H1 (cell line): ENCODE data around the gene EMC7. TPM values are rescaled to one million over a fixed set of nuclear protein-coding genes. Genes with fewer than 3 reads are reported as not detected.

Experiments
- BRCA1 ChIP-seq: IDR thresholded peaks from 2 replicates; pipeline ENCODE4 v1.6.1; 2012; ENCODE audit warnings: low read depth, low read length, improper control_type of control experiment
- EGR1 ChIP-seq: IDR thresholded peaks from 2 replicates; pipeline ENCODE4 v1.6.1; 2011; ENCODE audit warnings: low read depth, low read length, borderline replicate concordance
- GABPA ChIP-seq: IDR thresholded peaks from 2 replicates; pipeline ENCODE4 v1.6.1; 2011; ENCODE audit warnings: mild to moderate bottlenecking, low read length, moderate library complexity, borderline replicate concordance; ENCODE audit not compliant: insufficient read depth
- SIN3A ChIP-seq, 2 experiments: IDR thresholded peaks in 1 of 2; conservative IDR thresholded peaks in 1 of 2; 2 replicates each; pipeline ENCODE4 v1.6.1; 2011 to 2012; ENCODE audit warnings: low read length in 2 of 2, improper control_type of control experiment in 1 of 2, low read depth in 1 of 2, mild to moderate bottlenecking in 1 of 2
- SP1 ChIP-seq: IDR thresholded peaks from 2 replicates; pipeline ENCODE4 v1.6.1; 2011; ENCODE audit warnings: low read depth, low read length
- SP4 ChIP-seq: IDR thresholded peaks from 2 replicates; pipeline ENCODE4 v1.6.1; 2012; ENCODE audit warnings: low read length, inconsistent platforms
- TCF12 ChIP-seq: IDR thresholded peaks from 2 replicates; pipeline ENCODE4 v1.6.1; 2011; ENCODE audit warnings: low read depth, mild to moderate bottlenecking, low read length
- polyA plus RNA-seq, 7 experiments: library from polyadenylated mRNA; depleted of rRNA in 3 of 7; stranded (reverse) in 5 of 7; unstranded in 2 of 7; fragments of >200 nt in 5 of 7; fragments of 200-250 nt in 2 of 7; gene quantifications; 1 replicate in 5 of 7; 2 replicates in 1 of 7; 4 replicates in 1 of 7; pipeline versions ENCODE4 v1.2.1 to v1.2.3, GENCODE V29; 2011 to 2013; ENCODE audit warnings: missing spikeins in 2 of 7, mixed read lengths in 2 of 7
- total RNA-seq: library from RNA; stranded (reverse); fragmentation: NEBNext Ultra II Directional; extraction: Animal tissue kit (Norgen Biotek cat#: 25700); gene quantifications from 2 replicates; pipeline ENCODE4 v1.2.1, GENCODE V29; 2021

The EMC7 gene
- total and polyA plus RNA-seq, 2 of the 8 experiments (the other 6 are each of a cell fraction or from before 2014, with no cell fraction given), result 29.0 to 39.0 TPM

GRCh38 chr15:34124651-34125050, 23.0 kb upstream of the EMC7 start (continued):
- no peak for TF ChIP-seq SP1
- TF ChIP-seq SIN3A (conservative IDR thresholded peaks at IDR 0.05 in 1 of 2, IDR thresholded peaks at IDR 0.05 in 1 of 2; ENCODE audit: low read depth in 1 of 2, low read length in 2 of 2), result no peak
- no peak for TF ChIP-seq TCF12
- no peak for TF ChIP-seq SP4
- no peak for TF ChIP-seq GABPA
- no peak for TF ChIP-seq EGR1
- no peak for TF ChIP-seq BRCA1
